Activated CD4-positive, CD25-positive, alpha-beta regulatory T cell treated with anti-CD3 and anti-CD28 coated beads, Interleukin-2, amount 50 U/mL, for 16 hours (primary cell): Measurements from ENCODE around the gene ITIH5.

ENCODE experiments used
- DNase-seq: peaks from one replicate; pipeline ENCODE4 v3.0.0-alpha.2; 2020; ENCODE audit warnings: low read depth, low spot score

Gene ITIH5

GRCh38 chr10:7520507-7521485 is 146.0 kb downstream of the ITIH5 start:
- DNase-seq, result no peak

- no peak for DNase-seq
Observed at GRCh38 chr10:7519351-7519750, 147.4 kb downstream of the ITIH5 start.

- no peak for DNase-seq
Observed at GRCh38 chr10:7518693-7519092, 148.1 kb downstream of the ITIH5 start.

GRCh38 chr10:7515439-7515838 is 151.3 kb downstream of the ITIH5 start:
- no peak for DNase-seq

GRCh38 chr10:7513936-7514335 is 152.8 kb downstream of the ITIH5 start:
- no peak for DNase-seq

- no peak for DNase-seq
Observed at GRCh38 chr10:7513455-7513854, 153.3 kb downstream of the ITIH5 start.

GRCh38 chr10:7512487-7512886 is 154.3 kb downstream of the ITIH5 start:
- DNase-seq, result no peak

- DNase-seq, result no peak
Observed at GRCh38 chr10:7511612-7512011, 155.2 kb downstream of the ITIH5 start.
